Keratinocyte (primary cell): ENCODE data around the gene SELPLG.

ENCODE experiments used
- CTCF ChIP-seq, 3 experiments: IDR thresholded peaks in 1 of 3; conservative IDR thresholded peaks in 1 of 3; optimal IDR thresholded peaks in 1 of 3; 2 replicates in 2 of 3; 3 replicates in 1 of 3; pipeline versions ENCODE3 to v1.5.1; 2011; ENCODE audit warnings: low read length in 3 of 3, mild to moderate bottlenecking in 3 of 3, moderate library complexity in 2 of 3, control low read depth in 1 of 3, inconsistent platforms in 1 of 3; ENCODE audit not compliant: insufficient read depth in 2 of 3; ENCODE audit errors: extremely low read depth in 1 of 3
- EZH2 ChIP-seq: IDR thresholded peaks from one replicate; pipeline ENCODE4 v1.6.1; 2012; ENCODE audit warnings: inconsistent platforms, mild to moderate bottlenecking, low read length, moderate library complexity

GRCh38 chr12:108644811-108645120 lies 11.1 kb upstream of the SELPLG start:
- TF ChIP-seq CTCF (optimal IDR thresholded peaks at IDR 0.05 in 1 of 3, IDR thresholded peaks at IDR 0.05 in 1 of 3, conservative IDR thresholded peaks at IDR 0.05 in 1 of 3; ENCODE audit: extremely low read depth in 1 of 3, insufficient read depth in 2 of 3, low read length in 3 of 3): no peak
- no peak for TF ChIP-seq EZH2
